HepG2 (cell line): ENCODE measurements around the gene SAP30. TPM values are rescaled to one million over a fixed set of nuclear protein-coding genes. Genes with fewer than 3 reads are reported as not detected.
A peak's percentile ranks its signal among the peaks of the same experiment; 100 is the strongest.

Experiments used
- AHR ChIP-seq: IDR thresholded peaks from 2 replicates; pipeline ENCODE4 v1.6.1; 2018; ENCODE audit warnings: missing genetic modification reagents, missing compliant biosample characterization
- ARNTL ChIP-seq: sonication (generic); formaldehyde crosslinking; IDR thresholded peaks from 2 replicates; pipeline ENCODE4 v1.4.0; 2020; ENCODE audit warnings: mild to moderate bottlenecking, missing genetic modification reagents
- NR2C2 ChIP-seq: sonication (generic); formaldehyde crosslinking; IDR thresholded peaks from 2 replicates; pipeline ENCODE4 v1.4.0; 2020; ENCODE audit warnings: missing genetic modification reagents, mild to moderate bottlenecking, moderate library complexity, borderline replicate concordance
- PITX1 ChIP-seq: sonication (generic); formaldehyde crosslinking; IDR thresholded peaks from 2 replicates; pipeline ENCODE4 v1.5.1; 2020; ENCODE audit warnings: mild to moderate bottlenecking, missing genetic modification reagents
- SOX6 ChIP-seq, 2 experiments: fragments of 450-650 bp in 1 of 2; sonication (generic) in 1 of 2; formaldehyde crosslinking in 1 of 2; IDR thresholded peaks; 2 replicates each; pipeline versions ENCODE4 v1.4.0 to v1.6.1; 2017 to 2020; ENCODE audit warnings: antibody characterized with exemption in 1 of 2, mild to moderate bottlenecking in 1 of 2, missing genetic modification reagents in 1 of 2
- XRCC5 ChIP-seq: fragments of 200-400 bp; formaldehyde crosslinking; optimal IDR thresholded peaks from 2 replicates; pipeline ENCODE3; 2017; ENCODE audit warnings: mild to moderate bottlenecking, low read length
- ZBTB1 ChIP-seq: sonication (generic); formaldehyde crosslinking; IDR thresholded peaks from 2 replicates; pipeline ENCODE4 v1.4.0; 2020; ENCODE audit warnings: missing genetic modification reagents, borderline replicate concordance
- ZHX1 ChIP-seq: sonication (generic); formaldehyde crosslinking; IDR thresholded peaks from 2 replicates; pipeline ENCODE4 v1.8.1; 2022; ENCODE audit warnings: low read depth, mild to moderate bottlenecking, missing genetic modification reagents
- ZNF121 ChIP-seq: sonication (generic); formaldehyde crosslinking; IDR thresholded peaks from 2 replicates; pipeline ENCODE4 v1.5.0; 2020; ENCODE audit warnings: mild to moderate bottlenecking, missing genetic modification reagents
- ZNF24 ChIP-seq: fragments of 450-650 bp; IDR thresholded peaks from 2 replicates; pipeline ENCODE4 v1.6.1; 2017; ENCODE audit warnings: antibody characterized with exemption, mild to moderate bottlenecking
- ZNF354B ChIP-seq: sonication (generic); formaldehyde crosslinking; IDR thresholded peaks from 2 replicates; pipeline ENCODE4 v1.8.0; 2022; ENCODE audit warnings: mild to moderate bottlenecking, missing genetic modification reagents
- ZNF790 ChIP-seq: sonication (generic); formaldehyde crosslinking; IDR thresholded peaks from 2 replicates; pipeline ENCODE4 v1.8.0; 2022; ENCODE audit warnings: missing genetic modification reagents, mild to moderate bottlenecking, borderline replicate concordance
- polyA plus RNA-seq, 8 experiments: library from polyadenylated mRNA; depleted of rRNA in 3 of 8; stranded (reverse) in 7 of 8; unstranded in 1 of 8; fragments of >200 nt; fragmentation: Illumina TruSeq in 4 of 8; extraction: Trizol in 4 of 8; gene quantifications; 2 replicates each; pipeline versions ENCODE4 v1.2.1 to v1.2.3, GENCODE V29; 2011 to 2016; ENCODE audit warnings: low read depth in 4 of 8, missing spikeins in 1 of 8, mixed read lengths in 1 of 8; ENCODE audit not compliant: insufficient read depth in 1 of 8
- total RNA-seq, 5 experiments: library from RNA; depleted of rRNA; stranded (reverse); fragments of >200 nt; fragmentation: Illumina TruSeq; extraction: Trizol; gene quantifications; 2 replicates each; pipeline ENCODE4 v1.2.3, GENCODE V29; 2016; ENCODE audit warnings: low read depth in 1 of 5
- TF ChIP-seq, protein P1 (sequence below): sonication (generic); formaldehyde crosslinking; IDR thresholded peaks from 2 replicates; pipeline ENCODE4 v1.4.0; 2020; ENCODE audit warnings: mild to moderate bottlenecking, missing genetic modification reagents
- TF ChIP-seq, protein P2 (sequence below): sonication (generic); formaldehyde crosslinking; conservative IDR thresholded peaks from 2 replicates; pipeline ENCODE4 v1.4.0; 2020; ENCODE audit warnings: missing genetic modification reagents
- TF ChIP-seq, protein P3 (sequence below): conservative IDR thresholded peaks from 2 replicates; pipeline ENCODE4 v1.6.1; 2018; ENCODE audit warnings: missing genetic modification reagents
- TF ChIP-seq, protein P4 (sequence below): sonication (generic); formaldehyde crosslinking; IDR thresholded peaks from 2 replicates; pipeline ENCODE4 v1.4.0; 2020; ENCODE audit warnings: low read depth, mild to moderate bottlenecking, missing genetic modification reagents
- TF ChIP-seq, protein P5 (sequence below): sonication (generic); formaldehyde crosslinking; IDR thresholded peaks from 2 replicates; pipeline ENCODE4 v1.4.0; 2020; ENCODE audit warnings: missing genetic modification reagents, mild to moderate bottlenecking, borderline replicate concordance

The SAP30 gene
- total and polyA plus RNA-seq, 2 of the 13 experiments (the other 11 are each of a cell fraction or from before 2014, with no cell fraction given), result 14.2 to 25.1 TPM

- TF ChIP-seq, protein P1, sequence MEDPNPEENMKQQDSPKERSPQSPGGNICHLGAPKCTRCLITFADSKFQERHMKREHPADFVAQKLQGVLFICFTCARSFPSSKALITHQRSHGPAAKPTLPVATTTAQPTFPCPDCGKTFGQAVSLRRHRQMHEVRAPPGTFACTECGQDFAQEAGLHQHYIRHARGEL, result no peak
- TF ChIP-seq ZNF121, result peak; percentile 41; the same call in 1 of the 2 replicates
- peak; percentile 84; the same call in 1 of the 2 replicates for TF ChIP-seq AHR (CRISPR knock-in tag)
- TF ChIP-seq PITX1 (CRISPR knock-in tag), result peak; percentile 45; the same call in 1 of the 2 replicates
- TF ChIP-seq, protein P2, sequence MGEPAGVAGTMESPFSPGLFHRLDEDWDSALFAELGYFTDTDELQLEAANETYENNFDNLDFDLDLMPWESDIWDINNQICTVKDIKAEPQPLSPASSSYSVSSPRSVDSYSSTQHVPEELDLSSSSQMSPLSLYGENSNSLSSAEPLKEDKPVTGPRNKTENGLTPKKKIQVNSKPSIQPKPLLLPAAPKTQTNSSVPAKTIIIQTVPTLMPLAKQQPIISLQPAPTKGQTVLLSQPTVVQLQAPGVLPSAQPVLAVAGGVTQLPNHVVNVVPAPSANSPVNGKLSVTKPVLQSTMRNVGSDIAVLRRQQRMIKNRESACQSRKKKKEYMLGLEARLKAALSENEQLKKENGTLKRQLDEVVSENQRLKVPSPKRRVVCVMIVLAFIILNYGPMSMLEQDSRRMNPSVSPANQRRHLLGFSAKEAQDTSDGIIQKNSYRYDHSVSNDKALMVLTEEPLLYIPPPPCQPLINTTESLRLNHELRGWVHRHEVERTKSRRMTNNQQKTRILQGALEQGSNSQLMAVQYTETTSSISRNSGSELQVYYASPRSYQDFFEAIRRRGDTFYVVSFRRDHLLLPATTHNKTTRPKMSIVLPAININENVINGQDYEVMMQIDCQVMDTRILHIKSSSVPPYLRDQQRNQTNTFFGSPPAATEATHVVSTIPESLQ (CRISPR knock-in tag), result no peak
- no peak for TF ChIP-seq ZNF24
- TF ChIP-seq ZHX1 (CRISPR knock-in tag), result no peak
- peak; percentile 57; the same call in 1 of the 2 replicates for TF ChIP-seq ZBTB1
- TF ChIP-seq NR2C2, result peak; percentile 71
- TF ChIP-seq XRCC5, result no peak
- TF ChIP-seq, protein P3, sequence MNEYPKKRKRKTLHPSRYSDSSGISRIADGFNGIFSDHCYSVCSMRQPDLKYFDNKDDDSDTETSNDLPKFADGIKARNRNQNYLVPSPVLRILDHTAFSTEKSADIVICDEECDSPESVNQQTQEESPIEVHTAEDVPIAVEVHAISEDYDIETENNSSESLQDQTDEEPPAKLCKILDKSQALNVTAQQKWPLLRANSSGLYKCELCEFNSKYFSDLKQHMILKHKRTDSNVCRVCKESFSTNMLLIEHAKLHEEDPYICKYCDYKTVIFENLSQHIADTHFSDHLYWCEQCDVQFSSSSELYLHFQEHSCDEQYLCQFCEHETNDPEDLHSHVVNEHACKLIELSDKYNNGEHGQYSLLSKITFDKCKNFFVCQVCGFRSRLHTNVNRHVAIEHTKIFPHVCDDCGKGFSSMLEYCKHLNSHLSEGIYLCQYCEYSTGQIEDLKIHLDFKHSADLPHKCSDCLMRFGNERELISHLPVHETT, result peak; percentile 35; the same call in 1 of the 2 replicates
- no peak for TF ChIP-seq ZNF790 (CRISPR knock-in tag)
- TF ChIP-seq ARNTL, result peak; percentile 77
- TF ChIP-seq, protein P4, sequence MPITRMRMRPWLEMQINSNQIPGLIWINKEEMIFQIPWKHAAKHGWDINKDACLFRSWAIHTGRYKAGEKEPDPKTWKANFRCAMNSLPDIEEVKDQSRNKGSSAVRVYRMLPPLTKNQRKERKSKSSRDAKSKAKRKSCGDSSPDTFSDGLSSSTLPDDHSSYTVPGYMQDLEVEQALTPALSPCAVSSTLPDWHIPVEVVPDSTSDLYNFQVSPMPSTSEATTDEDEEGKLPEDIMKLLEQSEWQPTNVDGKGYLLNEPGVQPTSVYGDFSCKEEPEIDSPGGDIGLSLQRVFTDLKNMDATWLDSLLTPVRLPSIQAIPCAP (CRISPR knock-in tag), result no peak
- TF ChIP-seq, protein P5, sequence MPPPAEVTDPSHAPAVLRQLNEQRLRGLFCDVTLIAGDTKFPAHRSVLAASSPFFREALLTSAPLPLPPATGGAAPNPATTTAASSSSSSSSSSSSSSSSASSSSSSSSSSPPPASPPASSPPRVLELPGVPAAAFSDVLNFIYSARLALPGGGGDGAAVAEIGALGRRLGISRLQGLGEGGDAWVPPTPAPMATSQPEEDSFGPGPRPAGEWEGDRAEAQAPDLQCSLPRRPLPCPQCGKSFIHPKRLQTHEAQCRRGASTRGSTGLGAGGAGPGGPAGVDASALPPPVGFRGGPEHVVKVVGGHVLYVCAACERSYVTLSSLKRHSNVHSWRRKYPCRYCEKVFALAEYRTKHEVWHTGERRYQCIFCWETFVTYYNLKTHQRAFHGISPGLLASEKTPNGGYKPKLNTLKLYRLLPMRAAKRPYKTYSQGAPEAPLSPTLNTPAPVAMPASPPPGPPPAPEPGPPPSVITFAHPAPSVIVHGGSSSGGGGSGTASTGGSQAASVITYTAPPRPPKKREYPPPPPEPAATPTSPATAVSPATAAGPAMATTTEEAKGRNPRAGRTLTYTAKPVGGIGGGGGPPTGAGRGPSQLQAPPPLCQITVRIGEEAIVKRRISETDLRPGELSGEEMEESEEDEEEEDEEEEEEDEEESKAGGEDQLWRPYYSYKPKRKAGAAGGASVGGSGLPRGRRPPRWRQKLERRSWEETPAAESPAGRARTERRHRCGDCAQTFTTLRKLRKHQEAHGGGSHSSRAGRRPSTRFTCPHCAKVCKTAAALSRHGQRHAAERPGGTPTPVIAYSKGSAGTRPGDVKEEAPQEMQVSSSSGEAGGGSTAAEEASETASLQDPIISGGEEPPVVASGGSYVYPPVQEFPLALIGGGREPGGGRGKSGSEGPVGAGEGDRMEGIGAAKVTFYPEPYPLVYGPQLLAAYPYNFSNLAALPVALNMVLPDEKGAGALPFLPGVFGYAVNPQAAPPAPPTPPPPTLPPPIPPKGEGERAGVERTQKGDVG, result no peak
- no peak for TF ChIP-seq ZNF354B (CRISPR knock-in tag)
- no peak for TF ChIP-seq SOX6 (IDR thresholded peaks at IDR 0.05)
- TF ChIP-seq SOX6 (CRISPR knock-in tag; IDR thresholded peaks at IDR 0.05), result 0 out of 2 replicates have a peak, but pooled peaks have one; percentile 40
Measured at GRCh38 chr4:173370477-173371291, at the start of gene SAP30 (continued).
